Measurements from ENCODE around the gene ATG2A. TPM values are rescaled to one million over a fixed set of nuclear protein-coding genes. Genes with fewer than 3 reads are reported as not detected.

The ATG2A gene
- total RNA-seq, 1 donor, result 25.7 TPM

DNA sequence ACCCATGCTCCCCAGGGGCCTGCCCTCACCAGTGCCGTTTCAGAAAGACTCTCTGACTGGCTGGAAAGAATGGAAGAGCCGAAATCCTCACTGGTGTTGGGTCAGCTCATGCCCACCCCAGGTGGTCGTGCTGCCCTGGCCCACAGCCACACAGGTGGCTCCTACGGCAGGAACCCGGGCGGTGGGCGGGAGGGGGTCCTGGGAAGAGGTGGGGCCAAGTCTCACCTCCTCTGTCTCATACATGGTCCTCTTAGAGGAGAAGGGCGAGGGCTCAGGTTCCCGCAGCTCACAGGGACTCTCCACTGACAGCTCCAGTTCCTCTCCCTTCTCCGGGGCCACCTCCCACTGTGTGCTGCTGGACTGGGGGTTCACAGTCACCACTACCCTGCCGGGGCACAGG, 8.2 kb downstream of the ATG2A start:
- no peak overlapping the region for H2AFZ ChIP-seq (ENCODE audit: low read length)
- no peaks in the 10 kb centered on the region for H3K9me3 ChIP-seq (ENCODE audit: low read depth, low read length)
- H3K4me2 ChIP-seq (ENCODE audit: insufficient read depth, low read length), result no peak overlapping the region
- H3K27me3 ChIP-seq (ENCODE audit: insufficient read depth, low read length), result no peaks in the 10 kb centered on the region
- no peak overlapping the region for H3K27ac ChIP-seq (ENCODE audit: low read depth, low read length)
- no peaks in the 10 kb centered on the region for H3K79me2 ChIP-seq (ENCODE audit: insufficient read depth, low read length)
- no peaks in the 10 kb centered on the region for H4K20me1 ChIP-seq (ENCODE audit: insufficient read depth, low read length)
- no peak overlapping the region for H3K4me3 ChIP-seq (ENCODE audit: insufficient read depth, low read length)
- no peaks in the 10 kb centered on the region for H3K4me1 ChIP-seq (ENCODE audit: insufficient read depth, low read length)
- DNase-seq (ENCODE audit: insufficient read length, low spot score, missing footprints), result no peak
- peaks cover 38% of the 10 kb centered on the region for H3K36me3 ChIP-seq (ENCODE audit: insufficient read depth, low read length)
- TF ChIP-seq, protein P1, sequence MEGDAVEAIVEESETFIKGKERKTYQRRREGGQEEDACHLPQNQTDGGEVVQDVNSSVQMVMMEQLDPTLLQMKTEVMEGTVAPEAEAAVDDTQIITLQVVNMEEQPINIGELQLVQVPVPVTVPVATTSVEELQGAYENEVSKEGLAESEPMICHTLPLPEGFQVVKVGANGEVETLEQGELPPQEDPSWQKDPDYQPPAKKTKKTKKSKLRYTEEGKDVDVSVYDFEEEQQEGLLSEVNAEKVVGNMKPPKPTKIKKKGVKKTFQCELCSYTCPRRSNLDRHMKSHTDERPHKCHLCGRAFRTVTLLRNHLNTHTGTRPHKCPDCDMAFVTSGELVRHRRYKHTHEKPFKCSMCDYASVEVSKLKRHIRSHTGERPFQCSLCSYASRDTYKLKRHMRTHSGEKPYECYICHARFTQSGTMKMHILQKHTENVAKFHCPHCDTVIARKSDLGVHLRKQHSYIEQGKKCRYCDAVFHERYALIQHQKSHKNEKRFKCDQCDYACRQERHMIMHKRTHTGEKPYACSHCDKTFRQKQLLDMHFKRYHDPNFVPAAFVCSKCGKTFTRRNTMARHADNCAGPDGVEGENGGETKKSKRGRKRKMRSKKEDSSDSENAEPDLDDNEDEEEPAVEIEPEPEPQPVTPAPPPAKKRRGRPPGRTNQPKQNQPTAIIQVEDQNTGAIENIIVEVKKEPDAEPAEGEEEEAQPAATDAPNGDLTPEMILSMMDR (IDR thresholded peaks at IDR 0.05; ENCODE audit: extremely low read depth, low read depth, low read length), result no peak

DNA sequence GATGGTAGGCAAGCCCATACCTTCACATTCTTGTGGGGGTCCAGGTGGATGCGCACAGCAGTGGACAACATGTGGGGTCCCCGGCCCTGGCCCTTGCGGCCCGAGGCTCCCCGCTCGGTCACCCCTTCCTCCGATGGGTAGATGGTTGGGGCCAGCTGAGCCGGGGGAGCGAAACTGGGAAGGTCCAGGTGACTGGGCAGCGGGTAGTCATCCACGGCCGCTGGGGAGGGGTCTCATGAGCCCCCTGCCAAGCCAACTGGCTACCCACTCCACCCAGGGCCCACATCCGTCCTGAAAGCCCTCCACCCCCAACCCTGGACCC, 10.7 kb downstream of the ATG2A start:
- Histone ChIP-seq H3K27me3 (ENCODE audit: insufficient read depth, low read length) (no peaks in the 10 kb centered on the region), H3K79me2 (ENCODE audit: insufficient read depth, low read length) (no peaks in the 10 kb centered on the region), H2AFZ (ENCODE audit: low read length) (no peak overlapping the region), H4K20me1 (ENCODE audit: insufficient read depth, low read length) (no peaks in the 10 kb centered on the region), H3K36me3 (ENCODE audit: insufficient read depth, low read length) (peaks cover 37% of the 10 kb centered on the region), H3K4me1 (ENCODE audit: insufficient read depth, low read length) (no peaks in the 10 kb centered on the region), H3K4me2 (ENCODE audit: insufficient read depth, low read length) (no peak overlapping the region), H3K9me3 (ENCODE audit: low read depth, low read length) (no peaks in the 10 kb centered on the region), H3K4me3 (ENCODE audit: insufficient read depth, low read length) (no peak overlapping the region), H3K27ac (ENCODE audit: low read depth, low read length) (no peak overlapping the region)
- peak; percentile 81 for DNase-seq (ENCODE audit: insufficient read length, low spot score, missing footprints)
- TF ChIP-seq, protein P1 (IDR thresholded peaks at IDR 0.05; ENCODE audit: extremely low read depth, low read depth, low read length), result no peak

- no peak overlapping the region for H3K27ac ChIP-seq (ENCODE audit: low read depth, low read length)
- peak; percentile 83 for DNase-seq (ENCODE audit: insufficient read length, low spot score, missing footprints)
- no peak overlapping the region for H2AFZ ChIP-seq (ENCODE audit: low read length)
- no peaks in the 10 kb centered on the region for H4K20me1 ChIP-seq (ENCODE audit: insufficient read depth, low read length)
- peaks cover 31% of the 10 kb centered on the region for H3K36me3 ChIP-seq (ENCODE audit: insufficient read depth, low read length)
- no peaks in the 10 kb centered on the region for H3K27me3 ChIP-seq (ENCODE audit: insufficient read depth, low read length)
- H3K4me1 ChIP-seq (ENCODE audit: insufficient read depth, low read length), result no peaks in the 10 kb centered on the region
- no peaks in the 10 kb centered on the region for H3K9me3 ChIP-seq (ENCODE audit: low read depth, low read length)
- no peak overlapping the region for H3K4me2 ChIP-seq (ENCODE audit: insufficient read depth, low read length)
- no peak overlapping the region for H3K4me3 ChIP-seq (ENCODE audit: insufficient read depth, low read length)
- TF ChIP-seq, protein P1 (IDR thresholded peaks at IDR 0.05; ENCODE audit: extremely low read depth, low read depth, low read length), result no peak
- H3K79me2 ChIP-seq (ENCODE audit: insufficient read depth, low read length), result no peaks in the 10 kb centered on the region
These were observed 11.3 kb downstream of the ATG2A start for GRCh38 chr11:64905516-64906313.

DNA sequence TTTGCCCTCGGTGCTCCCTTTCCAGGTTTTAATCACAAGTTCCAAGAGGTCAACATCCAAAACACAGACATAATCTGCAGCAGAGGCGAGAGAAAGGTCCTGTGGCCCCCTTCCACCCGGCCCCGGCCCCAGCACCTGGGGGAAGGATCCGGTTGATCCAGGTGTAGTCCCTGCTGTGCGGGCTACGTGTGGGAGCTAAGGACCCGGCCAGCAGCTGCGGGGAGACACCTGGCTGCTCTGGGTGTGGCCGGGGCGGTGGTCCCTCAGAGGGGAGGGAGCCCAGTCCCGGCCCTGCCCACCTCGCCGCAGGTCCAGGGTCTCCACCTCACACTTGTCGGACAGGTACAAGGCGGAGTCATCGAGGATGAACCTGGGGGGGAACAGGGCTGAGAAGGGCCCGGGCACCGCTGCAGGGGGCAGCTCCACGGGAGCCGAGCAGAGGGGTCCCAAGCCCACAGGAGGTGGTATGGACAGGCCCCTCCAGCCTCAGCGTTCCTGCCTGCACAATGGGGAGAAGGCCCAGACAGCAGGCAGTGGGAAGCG, 13.6 kb downstream of the ATG2A start:
- Histone ChIP-seq H4K20me1 (ENCODE audit: insufficient read depth, low read length) (no peaks in the 10 kb centered on the region), H3K36me3 (ENCODE audit: insufficient read depth, low read length) (peaks cover 19% of the 10 kb centered on the region), H2AFZ (ENCODE audit: low read length) (no peak overlapping the region), H3K4me1 (ENCODE audit: insufficient read depth, low read length) (no peaks in the 10 kb centered on the region), H3K27me3 (ENCODE audit: insufficient read depth, low read length) (no peaks in the 10 kb centered on the region), H3K79me2 (ENCODE audit: insufficient read depth, low read length) (no peaks in the 10 kb centered on the region), H3K4me2 (ENCODE audit: insufficient read depth, low read length) (no peak overlapping the region), H3K4me3 (ENCODE audit: insufficient read depth, low read length) (no peak overlapping the region), H3K27ac (ENCODE audit: low read depth, low read length) (no peak overlapping the region), H3K9me3 (ENCODE audit: low read depth, low read length) (no peaks in the 10 kb centered on the region)
- TF ChIP-seq, protein P1 (IDR thresholded peaks at IDR 0.05; ENCODE audit: extremely low read depth, low read depth, low read length), result no peak
- DNase-seq (ENCODE audit: insufficient read length, low spot score, missing footprints), result peak; percentile 52
